GM18505 (cell line): ENCODE data around the gene GPC6.

Source experiments
- ATAC-seq: cut with Tn5 transposase; IDR thresholded peaks from one replicate; pipeline ENCODE4 v1.9.1; 2021; ENCODE audit not compliant: unreplicated experiment
- POLR2A ChIP-seq: IDR thresholded peaks from 4 replicates; pipeline ENCODE4 v1.6.1; 2011; ENCODE audit warnings: borderline replicate concordance; ENCODE audit not compliant: insufficient read depth, insufficient read length; ENCODE audit errors: extremely low read depth

The GPC6 gene

DNA sequence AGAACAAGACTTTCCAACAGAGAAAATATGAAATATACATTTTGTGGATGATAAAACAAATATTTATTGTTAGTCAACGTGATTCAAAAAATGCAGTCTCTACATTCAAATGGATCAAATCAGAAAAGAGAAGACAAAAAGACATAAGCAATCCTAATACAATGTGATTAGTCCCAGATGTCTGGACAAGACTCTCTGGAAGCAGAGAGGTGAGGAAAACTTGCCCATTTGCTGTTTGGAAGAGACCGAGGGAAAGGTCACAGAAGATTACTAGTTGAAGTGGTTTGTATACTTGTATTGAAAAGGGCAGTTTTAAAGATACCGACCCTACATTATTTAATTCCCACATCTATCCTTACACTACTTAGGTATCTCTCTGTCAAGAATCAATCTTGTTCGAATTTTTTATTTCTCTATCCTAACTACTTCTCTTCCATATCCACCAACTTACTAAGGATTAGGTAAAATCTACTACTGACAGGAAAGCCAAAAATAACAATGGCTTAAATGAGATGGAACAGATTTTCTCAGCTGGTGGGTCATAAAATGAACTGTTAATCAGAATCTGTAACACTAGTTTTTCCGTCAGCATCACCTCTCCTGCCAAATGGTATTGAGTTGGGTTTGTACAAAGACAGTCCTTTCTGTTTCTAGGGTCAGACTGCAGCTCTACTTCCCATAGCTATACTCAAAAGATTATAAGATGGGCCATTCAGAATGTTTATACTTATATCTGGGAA is 755.7 kb downstream of the GPC6 start:
- no peak for ATAC-seq
- no peak for TF ChIP-seq POLR2A

DNA sequence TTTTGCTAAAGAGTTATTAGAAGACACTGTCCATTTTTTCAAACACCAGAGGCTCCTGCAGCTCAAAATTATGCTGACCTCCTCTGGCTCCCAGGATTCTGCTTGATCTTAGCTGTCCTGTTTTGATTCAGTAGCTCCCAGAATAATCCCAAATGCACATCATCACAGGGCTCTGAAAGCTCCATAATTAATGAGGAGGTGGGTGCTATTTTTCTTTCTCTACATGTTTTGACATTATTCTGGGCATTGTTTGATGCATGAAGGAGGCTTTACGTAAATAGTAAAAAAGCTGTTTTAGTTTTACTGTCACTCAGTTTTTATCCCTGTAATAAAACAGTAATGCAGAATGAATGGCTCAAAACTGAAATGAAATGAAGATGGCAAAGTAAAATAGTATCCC is 757.4 kb downstream of the GPC6 start:
- no peak for ATAC-seq
- no peak for TF ChIP-seq POLR2A

DNA sequence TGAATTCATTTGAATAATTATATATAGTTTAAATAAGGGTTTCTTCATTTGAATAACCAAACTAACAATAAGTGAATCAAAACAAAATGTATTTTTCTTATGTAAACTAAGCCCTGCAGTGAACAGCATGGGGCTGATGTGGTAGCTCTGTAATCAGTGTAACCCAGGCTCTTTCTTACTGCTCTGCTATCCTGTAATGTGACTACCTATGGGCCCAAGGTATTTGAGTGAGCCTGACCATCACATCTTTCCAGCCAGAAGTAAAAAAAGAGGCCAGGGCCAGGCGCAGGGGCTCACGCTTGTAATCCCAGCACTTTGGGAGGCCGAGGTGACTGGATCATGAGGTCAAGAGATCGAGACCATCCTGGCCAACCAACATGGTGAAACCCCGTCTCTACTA is 758.3 kb downstream of the GPC6 start:
- ATAC-seq: no peak
- TF ChIP-seq POLR2A: no peak

DNA sequence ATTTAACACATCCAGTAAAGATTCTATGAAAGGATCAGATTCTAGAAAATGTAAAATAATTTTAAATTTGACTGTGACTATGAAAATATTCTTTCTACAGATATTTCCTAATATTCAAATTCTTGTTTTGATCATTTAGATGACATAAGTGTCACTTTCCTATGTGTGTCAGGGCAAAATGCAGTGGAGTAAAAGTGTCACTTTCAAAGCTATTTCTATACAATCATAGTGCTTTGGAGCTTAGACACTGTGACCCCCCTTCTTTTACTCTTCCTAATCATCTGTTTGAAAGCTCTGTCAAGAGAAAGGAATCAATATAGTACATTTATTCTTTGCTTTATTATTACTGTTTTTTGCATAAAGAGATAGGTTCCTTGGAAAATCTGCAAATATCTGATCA is 760.9 kb downstream of the GPC6 start:
- ATAC-seq: no peak
- no peak for TF ChIP-seq POLR2A

DNA sequence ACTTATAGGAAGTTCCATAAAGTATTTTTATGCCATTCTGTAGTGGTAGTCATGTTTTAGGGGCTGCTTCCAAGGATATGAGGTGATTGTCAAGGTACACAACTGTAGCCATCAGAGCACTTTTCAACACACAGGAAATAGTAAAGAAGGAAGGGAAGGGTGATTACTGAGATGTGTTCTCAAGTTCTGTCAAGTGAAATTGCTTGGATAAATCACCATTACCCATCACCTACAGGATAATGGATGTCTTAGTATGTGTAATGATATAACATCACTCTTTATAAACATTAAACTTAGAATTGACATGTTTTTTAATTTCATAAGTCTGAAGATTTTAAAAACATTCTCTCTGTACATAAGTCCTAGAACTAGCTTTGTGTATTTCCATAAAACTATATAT is 765.0 kb downstream of the GPC6 start:
- no peak for TF ChIP-seq POLR2A
- ATAC-seq: no peak

DNA sequence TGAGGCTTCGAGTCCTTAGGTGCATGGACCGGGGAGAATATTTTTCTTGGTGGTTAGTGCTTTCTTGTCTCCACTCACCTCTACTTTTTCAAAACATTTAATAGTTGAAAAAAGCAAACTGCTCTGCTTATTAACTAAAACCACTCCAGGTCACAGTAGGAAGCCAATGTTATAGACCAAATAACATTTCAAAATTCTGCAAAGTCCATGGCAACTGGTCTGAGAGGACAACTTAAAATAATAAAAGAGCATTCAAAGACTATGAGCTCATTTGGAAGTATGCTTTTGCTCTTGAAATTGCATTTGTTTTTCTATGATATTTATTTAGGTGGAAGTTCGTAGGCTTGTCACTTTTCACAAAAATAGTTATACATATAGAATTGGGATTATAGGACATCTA is 769.9 kb downstream of the GPC6 start:
- ATAC-seq: no peak
- TF ChIP-seq POLR2A: no peak

DNA sequence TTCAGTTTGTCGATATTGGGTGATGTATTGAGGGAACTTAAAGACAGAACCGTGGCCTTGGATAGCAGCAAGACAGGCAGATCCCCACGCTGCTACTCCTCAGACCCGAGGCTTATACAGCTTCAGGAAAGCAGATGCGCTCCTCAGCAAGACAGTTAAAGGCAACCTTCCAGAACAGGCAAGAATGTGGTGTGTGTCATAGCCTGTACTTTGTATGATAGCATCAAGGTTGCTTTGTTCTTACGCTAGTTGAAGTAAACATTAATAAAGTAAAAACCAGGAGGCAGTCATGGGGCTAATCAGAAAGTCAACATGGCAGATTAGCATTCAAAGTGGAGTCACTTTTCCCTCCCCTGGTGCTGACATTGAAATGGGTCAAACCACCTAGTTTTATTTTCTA is 779.7 kb downstream of the GPC6 start:
- TF ChIP-seq POLR2A: no peak
- ATAC-seq: no peak

DNA sequence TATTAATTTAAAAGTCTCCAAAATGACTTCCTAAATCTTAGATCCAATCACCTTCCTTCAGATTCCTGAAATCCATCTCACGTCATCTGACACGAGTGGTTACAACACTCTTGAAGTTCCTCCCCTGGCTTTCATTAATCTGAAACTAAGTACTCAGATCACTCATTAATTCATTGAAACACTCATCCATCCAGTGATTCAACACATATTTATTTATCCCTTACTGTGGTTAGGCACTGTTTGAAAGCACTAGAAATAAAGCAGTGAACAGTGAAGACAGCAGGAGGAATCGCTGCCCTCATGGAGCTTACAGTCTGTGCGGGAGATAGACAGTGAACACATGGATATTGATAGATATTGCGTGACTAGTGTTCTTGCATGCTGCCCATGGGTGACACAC is 780.5 kb downstream of the GPC6 start:
- TF ChIP-seq POLR2A: no peak
- no peak for ATAC-seq

DNA sequence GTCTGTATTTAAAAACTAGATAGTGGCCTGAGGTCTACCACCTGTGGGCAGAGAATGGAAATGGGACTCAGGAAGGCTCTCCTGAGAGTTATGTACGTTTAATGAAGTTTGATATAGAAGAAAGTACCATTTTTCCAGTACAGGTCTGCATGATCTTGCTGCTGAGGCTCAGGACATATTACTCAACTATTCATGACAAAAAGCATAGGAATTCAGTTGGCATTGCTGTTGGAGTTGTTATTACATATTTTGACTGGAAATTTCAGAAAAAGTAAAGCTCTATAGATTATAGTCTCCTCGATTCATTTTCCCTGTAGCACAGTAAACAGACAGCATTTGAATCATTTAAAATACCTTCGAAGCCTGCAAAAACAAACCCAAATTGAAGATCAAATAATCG is 783.1 kb downstream of the GPC6 start:
- ATAC-seq: no peak
- TF ChIP-seq POLR2A: no peak

DNA sequence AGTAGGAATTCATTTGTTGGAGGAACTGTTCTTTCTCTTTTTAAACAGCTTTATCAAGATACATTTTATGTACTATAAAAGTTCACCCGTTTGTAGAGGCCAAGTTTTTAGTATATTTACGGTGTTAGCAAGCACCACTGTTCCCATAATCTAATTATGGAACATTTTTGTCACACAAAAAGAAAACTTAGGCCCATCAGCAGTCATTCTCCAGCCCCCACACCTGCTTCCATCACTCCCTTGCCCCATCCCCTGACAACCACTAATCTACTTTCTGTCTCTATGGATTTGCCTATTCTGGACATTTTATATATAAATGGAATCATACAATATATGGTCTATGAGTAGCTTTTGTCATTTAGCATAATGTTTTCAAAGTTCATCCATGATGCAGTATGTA is 787.9 kb downstream of the GPC6 start:
- no peak for ATAC-seq
- no peak for TF ChIP-seq POLR2A

DNA sequence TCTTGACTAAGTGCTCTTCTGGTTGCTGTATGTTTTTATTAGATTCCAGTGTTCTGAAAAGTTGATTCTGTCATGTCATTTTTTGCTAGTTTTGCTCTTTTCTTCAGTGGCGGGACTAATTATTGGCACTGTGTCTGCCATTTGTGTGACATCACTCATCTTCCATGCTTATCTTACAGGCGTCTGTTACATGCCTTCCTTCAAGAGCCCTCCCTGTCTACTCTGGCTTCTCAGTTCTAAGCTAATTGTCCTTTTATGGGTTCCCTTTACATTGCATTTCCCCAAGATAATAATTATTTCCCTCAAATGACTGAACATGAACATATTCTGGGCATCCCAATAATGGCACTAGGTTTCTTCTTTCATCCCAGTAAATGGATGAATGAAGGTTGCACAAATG is 793.8 kb downstream of the GPC6 start:
- no peak for ATAC-seq
- no peak for TF ChIP-seq POLR2A

DNA sequence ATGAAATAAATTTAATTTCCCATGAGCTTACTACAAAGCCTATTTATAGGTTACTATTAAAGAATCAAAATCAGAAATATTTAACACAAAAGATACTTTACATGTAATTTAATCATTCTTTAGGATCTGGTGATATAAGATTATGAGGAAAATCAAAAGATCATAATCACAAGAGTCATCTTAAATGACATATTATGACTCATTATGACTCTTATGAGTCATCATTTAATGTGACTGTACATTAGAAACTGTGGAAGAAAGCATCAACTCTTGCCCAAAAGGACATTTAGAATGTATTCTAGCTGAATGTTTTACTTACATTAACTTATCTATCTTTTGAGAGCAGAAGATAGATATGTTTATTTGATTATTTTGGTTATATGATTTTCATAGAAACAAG is 794.2 kb downstream of the GPC6 start:
- no peak for TF ChIP-seq POLR2A
- ATAC-seq: no peak

DNA sequence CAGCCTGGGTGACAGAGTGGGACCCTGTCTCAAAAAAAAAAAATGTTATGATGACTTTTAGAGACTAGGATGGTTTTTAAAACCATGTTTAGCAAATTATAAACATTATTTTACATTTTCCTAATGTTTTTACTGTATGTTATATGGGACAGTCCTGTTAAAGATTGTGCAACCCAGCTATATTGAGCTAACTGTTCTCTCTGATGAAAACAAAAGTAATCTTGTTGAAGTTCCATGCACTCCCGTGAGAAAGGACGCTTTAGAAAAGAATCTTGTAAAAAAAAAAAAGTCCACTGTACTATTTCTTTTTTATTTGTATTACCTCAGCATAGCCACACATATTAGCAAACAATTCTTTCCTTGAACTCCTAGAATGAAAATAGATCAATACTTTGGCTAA is 801.6 kb downstream of the GPC6 start:
- TF ChIP-seq POLR2A: no peak
- no peak for ATAC-seq

DNA sequence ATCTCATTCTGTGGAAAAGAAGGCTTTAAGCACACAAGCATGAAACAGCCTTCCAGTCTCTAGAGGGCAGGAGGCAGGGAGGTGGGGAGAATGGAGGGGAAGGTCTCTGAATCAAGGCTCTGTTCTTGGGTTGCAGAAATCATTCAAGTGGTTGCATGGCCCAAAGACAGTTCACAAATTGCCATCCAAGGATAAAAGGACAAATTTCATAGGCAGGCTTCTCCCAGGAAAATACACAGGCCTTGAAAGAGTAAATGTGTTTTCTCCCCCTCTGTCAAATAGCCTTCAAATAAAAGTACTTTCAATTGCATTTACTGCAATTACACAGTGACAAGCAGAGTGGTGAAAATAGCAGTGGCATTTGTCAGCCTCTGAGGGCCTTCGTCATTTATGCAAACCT is 802.0 kb downstream of the GPC6 start:
- no peak for ATAC-seq
- no peak for TF ChIP-seq POLR2A
